GM19238 (cell line): Measurements from ENCODE around the gene RERE.
"Not testable (repeated sequence)": the region's sequence is repeated elsewhere in the genome, so short reads cannot be mapped to it uniquely, and the experiment has no call there.

ENCODE experiments used
- DNase-seq: peaks from one replicate; pipeline ENCODE4 v3.0.0; 2011; ENCODE audit warnings: low spot score; ENCODE audit not compliant: insufficient read length

The RERE gene

DNA sequence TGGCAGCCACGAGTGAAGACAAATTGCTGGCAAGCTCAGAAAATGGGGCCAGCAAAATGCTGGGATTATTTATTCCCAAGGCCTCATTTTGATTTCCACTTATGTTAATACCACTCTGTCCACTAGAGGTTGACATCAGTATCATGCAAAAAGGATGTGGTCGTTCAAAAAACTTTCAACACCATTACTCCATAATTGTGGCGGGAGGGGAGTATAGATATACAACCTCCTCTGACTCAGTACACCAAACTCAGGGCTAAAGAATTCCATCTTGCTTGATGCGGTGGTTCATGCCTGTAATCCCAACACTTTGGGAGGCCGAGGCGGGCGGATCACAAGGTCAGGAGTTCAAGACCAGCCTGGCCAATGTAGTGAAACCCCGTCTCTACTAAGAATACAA is 200.6 kb downstream of the RERE start:
- DNase-seq = not testable (repeated sequence)

DNA sequence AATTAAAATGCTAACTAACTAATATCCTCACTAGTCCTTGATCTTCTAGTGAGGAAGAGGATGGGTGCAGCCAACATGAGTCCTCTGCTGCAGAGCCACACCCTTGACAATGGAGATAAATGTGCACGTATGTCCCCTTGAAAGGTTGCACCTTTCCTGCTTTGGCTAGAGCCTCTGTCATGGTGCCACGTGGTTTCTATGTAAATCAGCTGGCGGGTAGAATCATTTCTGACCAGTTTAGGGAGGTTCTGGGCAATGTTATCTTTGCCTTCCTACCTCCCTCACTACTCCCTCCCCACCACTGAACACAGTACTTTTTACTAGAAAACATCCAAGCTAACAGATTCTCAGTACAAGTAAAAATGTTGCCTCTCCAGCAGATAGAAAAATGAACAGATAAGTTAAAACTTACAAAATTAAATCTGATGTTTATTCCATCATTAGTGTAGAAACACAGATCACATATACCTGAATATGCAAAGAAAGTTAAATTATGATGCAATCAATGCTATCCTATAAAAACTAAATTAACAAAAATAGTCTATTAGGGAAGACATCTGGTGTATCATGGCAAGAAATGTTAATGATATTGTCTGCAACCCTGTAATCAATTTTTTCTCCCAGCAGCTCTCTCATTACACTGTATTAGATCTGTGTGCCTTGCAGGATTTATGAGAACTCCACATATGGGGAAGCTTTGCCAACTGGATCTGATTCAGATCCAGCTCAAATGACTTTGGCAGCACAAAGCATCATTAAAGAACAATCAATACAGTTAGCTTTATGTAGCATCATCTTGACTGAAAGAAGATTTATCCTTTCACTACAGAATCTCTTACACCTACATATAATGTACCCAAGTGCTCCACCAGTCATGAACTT is 205.6 kb downstream of the RERE start:
- DNase-seq = not testable (repeated sequence)

DNA sequence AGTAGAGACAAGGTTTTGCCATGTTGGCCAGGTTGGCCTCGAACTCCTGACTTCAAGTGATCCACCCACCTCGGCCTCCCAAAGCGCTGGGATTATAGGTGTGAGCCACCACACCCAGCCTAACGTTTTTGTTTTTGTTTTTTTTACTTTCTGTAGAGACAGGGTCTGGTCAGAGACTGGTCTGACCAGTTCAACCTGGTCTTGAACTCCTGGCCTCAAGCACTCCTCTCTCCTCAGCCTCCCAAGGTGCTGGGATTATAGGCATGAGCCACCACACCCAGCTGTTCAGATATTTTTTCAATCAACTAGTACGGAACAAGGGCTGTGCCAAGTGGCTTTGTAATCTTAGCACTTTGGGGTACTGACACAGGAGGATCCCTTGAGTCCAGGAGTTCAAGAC is 209.5 kb downstream of the RERE start:
- no peak for DNase-seq

DNA sequence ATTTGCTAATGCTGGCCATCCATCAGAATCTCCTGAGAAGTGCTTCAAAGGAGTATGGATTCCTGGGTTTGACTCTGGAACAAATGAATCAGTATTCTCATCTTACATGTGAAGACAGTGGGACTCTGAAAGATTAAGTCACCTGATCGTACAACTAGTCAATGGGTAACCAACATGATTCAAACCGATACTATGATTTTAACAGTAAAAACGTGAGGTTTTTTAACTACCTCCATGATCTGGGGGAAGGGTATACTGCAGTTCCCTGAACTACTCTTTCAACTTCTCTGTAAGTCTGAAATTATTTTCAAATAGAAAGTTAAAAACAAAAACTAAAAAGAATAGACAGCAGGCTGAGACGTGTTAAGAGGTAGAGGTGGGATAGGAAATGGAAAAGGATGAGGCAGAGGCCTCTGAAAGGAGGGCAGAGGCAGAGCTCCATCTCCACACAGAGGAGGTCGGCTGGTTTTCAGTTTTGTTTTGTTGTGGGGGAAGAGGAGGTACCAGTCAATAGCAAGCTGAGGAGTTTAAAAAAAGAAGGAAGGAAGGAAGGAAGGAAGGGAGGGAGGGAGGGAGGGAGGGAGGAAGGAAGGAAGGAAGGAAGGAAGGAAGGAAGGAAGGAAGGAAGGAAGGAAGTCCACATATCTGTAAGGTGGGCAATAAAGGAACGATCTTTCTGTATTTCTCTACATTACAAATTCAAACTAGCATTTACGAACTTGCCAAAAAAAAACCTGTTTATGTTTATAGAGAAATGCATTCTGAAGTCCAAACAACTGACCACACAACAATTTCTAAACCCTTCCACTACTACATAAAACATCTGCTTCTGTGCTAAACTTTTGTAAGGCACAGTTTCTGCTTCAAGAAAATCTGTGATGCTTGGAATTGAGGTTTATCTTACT is 213.1 kb downstream of the RERE start:
- peak; percentile 28 for DNase-seq

DNA sequence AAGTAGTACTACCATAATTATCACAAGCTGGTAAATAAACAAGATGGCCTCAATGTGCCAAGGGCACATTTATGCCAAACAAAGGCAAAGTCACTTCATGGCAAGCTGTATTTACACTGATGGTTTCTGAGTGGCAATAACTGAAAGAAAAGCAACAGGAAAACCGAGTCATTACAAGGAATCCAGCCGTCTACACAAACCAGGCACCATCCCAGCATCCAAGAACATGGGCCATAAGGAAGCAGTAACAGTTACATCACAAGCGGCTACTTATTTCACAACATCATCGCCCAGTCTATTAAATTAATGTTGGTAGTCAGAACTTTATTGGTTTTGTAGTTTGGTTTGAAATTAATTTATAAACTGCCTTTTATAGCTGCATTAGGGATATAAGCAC is 214.2 kb downstream of the RERE start:
- DNase-seq = no peak

DNA sequence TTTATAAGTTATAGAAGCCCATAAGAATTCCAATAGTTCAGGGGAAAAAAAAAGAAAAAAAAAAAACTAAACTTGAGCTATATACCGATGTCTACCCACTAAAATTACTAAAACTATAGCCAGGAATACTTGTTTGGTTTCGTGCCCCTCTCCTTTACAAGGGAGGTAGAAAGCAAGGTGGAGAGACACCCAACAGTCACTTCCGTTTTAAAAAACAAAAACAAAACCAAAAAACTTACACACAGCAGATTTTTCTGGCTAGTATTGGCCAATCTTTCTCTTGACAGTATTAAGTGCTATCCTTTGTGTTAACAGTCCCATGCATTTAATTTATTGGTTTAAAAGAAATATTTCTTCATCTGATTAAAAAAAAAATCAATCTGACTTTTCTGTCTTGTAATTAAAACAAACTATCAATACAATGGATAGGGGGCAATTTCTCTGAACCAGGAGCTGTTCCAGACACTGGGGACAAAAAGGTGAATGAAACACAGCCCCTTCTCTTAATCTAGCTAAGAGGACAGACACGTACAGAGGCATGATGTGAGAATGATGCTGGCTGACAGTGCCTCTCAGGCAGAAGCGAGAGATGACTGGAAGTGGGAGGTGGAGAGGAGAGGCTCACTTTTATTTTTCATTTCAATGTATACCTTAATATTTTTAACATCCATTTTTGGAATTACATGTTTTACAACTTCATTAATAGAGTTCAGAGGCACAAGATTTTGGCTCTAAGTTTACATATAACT is 214.8 kb downstream of the RERE start:
- DNase-seq = no peak

DNA sequence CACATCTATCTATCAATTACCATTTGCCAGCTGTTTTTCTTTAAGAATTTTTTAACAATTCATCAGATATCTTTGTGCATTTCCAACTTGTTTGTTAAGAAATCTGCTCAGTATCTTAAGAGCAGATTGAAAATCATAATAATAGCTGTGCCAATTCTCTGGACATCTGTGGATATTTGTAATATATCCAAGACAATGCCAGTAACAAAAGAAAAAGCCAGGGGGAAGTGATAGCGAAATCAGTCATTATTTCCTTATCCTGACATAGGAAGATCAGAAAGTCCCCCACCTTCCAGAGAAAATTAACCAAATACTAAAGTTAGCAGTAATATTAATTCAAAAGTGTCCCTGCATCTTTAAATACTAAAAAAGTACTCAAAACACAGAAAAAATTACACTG is 217.1 kb downstream of the RERE start:
- no peak for DNase-seq

DNA sequence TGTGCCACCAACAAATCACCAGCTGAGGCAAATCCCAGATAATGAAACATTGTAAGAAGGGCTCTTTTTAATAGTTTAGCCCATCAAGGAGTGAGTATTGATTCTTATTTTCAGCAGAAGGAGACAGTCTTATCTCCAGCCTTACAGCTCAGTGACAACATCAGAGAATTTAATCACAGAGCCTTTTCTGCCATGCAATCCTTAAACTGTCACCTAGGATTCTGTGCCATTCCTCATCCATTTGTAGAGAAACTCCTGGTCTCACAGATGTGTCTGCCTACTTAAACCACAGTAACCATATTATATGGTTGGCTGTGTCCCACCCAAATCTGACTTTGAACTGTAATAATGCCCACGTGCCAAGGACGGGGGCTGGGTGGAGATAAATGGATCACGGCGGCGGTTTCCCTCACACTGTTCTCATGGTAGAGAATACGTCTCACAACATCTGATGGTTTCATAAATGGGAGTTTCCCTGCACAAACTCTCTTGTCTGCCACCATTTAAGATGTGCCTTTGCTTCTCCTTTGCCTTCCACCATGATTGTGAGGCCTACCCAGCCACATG is 217.7 kb downstream of the RERE start:
- DNase-seq = no peak

DNA sequence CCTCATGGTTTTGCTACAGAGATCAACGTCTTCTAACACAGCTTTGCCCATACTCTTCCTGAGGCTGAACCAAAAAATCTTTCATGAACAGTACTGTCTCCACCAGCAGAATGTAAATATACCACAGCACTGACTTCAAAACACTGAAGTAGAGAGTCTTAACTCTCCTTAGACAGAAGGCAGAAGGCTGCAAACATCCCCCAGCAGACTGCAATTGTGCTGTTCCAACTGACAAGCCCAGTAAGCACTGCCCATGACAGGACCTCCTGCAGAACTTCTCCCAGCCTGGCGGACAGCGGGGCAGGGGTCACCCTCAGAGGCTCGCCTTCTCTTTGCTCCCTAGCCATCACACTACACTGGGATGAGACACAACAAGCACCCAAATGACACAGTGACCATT is 218.7 kb downstream of the RERE start:
- DNase-seq = no peak

DNA sequence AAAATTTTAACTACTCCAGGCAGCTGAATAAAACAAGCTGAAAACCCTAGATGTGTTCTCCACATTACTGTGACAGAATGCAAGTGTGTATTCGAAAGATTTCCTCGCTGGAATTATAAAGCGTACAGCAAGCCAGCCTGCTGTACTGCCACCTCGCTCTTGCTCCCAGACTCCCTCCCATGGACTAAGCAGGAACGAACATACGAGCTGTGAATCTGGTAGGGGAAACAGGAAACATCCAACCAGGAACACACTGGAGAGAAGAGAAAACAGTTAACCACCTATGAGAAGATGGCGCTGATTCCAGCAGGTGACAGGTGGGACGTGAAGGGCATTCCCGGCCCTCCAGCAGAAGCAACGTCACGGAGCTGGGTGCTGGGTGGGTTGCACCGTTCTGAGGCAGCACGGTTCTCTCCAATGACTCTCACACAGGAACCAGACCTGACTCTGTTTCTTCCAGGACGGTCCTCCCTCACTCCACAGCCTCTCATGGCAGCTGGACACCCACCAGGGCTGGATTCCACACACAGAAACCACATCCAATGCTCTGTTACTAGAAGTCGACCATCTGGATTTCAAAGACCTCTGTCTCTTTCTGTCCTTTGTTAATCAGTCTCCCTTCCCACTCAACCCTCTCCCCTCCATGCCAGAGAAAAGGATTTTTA is 219.2 kb downstream of the RERE start:
- no peak for DNase-seq

DNA sequence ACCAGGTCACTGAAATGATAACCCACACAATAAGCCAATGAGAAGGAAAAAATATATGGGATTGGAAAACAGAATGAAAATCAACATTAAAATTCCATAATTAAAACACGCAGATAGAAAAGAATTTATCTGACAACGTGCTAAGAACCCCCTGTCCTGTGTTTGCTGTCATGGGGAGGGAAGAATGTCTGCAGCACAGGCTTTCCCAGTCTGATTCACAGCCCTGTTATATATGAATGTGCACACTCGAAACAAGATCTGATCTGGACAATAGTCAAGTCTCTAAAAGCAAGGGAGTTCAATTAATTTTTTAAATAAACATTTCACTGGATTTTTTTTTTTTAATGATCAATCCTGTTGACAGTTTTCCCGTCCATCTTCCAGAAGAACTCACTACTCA is 220.0 kb downstream of the RERE start:
- DNase-seq = no peak

DNA sequence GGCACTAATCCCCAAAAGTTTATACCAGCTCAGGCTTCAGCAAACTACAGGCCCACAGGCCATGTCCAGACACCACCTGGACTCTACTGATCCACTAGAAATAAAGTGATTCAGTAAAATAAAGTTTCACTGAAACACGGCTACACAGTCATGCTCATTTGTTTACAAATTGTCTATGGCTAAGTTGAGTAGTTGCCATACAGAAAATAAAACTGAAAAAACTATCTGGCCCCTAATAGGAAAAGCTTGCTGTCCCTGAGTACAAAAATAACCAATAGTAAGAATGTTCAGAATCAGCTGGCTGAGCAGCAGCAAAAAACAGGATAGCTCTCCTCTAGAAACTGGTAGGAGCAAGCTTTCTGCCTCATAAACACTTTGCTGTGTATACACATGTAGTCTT is 221.5 kb downstream of the RERE start:
- peak; percentile 15 for DNase-seq

DNA sequence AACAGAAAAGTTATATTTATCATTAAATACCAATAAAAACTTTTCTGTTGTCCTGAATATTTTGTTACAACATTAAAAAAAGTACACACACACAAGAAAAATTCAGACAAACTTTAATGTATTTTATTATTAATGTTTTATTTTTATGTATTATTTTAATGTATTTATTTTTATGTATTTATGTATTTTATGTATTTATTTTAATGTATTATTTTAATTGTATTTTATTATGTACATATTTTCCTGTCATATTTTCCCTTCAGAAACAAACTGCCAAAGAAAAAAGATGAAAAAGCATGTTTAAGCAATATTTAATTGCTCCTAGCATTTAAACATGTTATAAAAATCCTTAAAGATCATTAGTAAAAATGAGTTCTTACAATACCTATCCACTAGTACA is 222.1 kb downstream of the RERE start:
- DNase-seq = no peak

DNA sequence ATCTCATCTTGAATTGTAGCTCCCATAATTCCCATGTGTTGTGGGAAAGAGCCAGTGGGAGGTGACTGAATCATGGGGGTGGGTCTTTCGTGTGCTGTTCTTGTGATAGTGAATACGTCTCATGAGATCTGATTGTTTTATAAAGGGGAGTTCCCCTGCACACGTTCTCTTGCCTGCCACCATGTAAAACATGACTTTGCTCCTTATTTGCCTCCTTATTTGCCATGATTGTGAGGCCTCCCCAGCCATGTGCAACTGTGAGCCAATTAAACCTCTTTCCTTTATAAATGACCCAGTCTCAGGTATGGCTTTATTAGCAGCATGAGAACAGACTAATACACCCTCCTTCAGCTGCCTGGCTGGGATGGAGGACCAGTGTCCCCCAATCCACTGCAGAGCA is 224.1 kb downstream of the RERE start:
- not testable (repeated sequence) for DNase-seq

DNA sequence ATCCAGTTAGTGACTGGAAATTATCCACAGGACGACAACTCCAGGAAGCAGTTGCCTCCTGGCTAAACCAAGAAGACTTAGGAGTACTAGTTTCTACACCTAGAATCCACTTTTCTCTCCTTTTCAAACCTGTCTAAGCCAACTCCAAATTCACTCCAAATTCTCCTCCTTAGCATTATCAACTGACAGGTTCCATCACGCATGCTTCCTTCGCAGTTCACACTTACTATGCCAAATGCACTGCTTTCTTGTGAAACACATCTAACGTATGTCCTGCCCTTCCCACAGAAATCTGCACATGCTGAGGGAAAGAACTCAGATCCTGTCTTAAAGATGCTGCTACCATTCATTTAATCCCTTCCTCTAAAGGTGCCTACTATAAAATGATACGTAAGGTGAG is 225.9 kb downstream of the RERE start:
- DNase-seq = no peak

DNA sequence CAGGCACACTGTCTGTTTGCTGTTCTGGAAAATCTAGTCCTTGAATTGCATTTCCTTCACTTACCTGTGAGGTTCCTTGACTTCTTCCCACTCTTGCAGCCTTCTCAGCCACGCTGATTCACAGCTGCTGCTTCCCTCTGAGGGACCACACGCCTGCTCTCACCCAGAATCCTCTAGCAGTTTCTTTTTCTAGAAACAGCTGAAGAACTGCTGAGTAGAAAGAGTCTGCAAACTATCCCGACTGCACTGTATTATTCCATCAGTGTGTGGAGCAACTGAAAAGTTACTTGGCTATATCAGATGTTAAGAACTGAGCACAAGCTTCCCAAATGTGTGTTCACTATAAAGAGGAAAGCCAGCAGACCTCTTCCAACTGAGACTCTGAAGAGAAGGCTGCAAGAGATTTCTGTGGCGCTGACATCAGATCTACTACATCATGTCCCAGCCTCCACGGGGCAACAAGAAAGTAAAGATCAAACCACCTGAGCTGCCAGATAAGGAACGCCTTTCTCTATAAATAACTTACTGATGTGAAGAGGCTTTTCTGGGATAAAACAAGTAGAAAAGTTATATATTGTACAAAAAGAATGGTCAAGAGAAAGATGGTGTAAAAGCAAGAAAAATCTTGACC is 226.6 kb downstream of the RERE start:
- no peak for DNase-seq

DNA sequence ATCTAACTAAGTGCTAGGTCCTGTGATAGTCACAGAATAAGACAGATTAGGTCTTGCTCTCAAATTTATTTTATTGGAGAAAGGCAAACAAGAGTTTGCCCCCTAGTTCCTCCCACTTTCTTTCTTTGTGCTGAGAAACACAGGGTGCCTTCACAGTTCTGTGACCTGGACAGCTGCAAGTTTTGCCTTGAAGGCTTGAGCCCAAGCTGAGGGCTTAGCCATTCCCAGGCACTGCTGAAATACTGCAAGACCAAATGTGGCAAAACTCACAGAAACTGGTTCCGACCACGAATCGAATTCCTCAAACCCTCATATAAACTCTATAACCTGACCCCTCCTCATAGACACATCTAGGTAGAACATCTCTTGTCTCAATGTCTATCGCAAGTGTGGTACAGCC is 227.9 kb downstream of the RERE start:
- DNase-seq = no peak

DNA sequence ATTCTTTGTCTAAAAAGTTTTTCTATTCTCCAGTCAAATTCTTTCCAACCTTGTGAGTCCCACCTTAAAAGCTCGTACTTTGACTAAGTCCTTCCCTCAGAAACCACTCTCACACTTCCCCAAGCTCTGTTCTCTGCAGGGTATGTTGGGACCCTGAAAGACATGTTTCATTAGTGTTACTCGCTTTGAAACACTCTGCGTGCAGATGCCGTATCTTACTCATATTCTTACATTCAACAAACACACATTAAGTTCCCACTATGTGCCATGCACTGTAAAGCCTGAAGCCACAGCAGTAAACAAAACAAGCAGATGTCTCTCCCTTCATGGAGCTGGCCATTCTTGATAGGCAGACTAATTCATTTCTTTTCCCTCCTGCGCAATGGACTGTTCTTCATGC is 229.7 kb downstream of the RERE start:
- no peak for DNase-seq

DNA sequence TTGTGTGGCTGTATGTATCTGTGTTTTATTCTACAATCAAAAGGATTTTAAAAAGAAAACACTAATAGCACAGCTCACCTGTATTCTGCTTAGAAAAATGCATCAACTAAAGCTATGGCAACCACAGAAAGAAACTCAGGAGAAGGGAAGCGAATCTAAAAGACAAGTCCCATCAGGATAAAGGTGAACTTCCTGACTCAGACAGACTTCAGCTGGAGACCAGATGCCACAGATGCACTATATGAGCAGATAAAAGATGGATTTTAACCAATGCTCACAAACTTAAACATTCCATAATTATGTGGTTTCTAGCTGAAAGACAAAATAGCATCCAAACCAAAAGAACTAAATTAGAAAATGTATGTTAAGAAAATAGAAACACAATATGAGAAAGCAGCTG is 231.0 kb downstream of the RERE start:
- no peak for DNase-seq

DNA sequence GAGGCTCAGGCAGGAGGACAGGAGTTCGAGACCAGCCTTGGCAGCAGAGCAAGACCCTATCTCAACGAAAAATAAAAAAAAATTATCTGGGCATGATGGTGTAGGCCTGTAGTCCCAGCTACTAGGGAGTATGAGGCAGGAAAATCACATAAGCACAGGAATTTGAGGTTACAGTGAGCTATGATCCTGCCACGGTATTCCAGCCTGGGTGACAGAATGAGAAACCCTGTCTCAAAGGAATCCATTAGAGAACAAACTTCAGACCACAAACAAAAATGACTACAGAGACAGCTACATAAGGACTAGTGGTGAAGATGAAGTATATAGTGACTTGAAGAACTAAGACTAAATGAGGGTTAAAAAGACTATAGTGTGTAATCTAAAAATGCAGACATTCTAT is 233.1 kb downstream of the RERE start:
- DNase-seq = no peak
